ENCODE results near the gene CDH23.

Gene CDH23

DNA sequence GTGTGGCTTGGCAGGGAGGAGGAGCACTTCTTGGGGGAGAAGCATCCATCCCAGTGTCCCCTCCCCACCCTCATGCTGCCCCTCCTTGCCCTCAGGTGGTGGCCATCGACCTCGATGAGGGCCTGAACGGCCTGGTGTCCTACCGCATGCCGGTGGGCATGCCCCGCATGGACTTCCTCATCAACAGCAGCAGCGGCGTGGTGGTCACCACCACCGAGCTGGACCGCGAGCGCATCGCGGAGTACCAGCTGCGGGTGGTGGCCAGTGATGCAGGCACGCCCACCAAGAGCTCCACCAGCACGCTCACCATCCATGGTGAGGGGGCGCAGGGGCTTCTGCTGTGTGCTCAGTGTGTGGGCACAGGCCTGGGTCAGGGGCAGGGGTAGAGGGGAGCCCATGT, 308.1 kb downstream of the CDH23 start:
- no peaks in the 10 kb centered on the region for H3K4me1 ChIP-seq
- no peak for DNase-seq
- peaks cover 0 to 4% of the 10 kb centered on the region in 2 donors for H3K27me3 ChIP-seq
- no peak overlapping the region for H3K4me3 ChIP-seq
- intact Hi-C loops (cut with DNase I; ENCODE audit: low total_unique reads) = loop anchor here (5.0 to 10.0 kb wide), 3 partner anchors 107 to 323 kb away; no protein-coding TSS in a partner anchor
- H3K36me3 ChIP-seq = no peaks in the 10 kb centered on the region
- TF ChIP-seq, protein P1, sequence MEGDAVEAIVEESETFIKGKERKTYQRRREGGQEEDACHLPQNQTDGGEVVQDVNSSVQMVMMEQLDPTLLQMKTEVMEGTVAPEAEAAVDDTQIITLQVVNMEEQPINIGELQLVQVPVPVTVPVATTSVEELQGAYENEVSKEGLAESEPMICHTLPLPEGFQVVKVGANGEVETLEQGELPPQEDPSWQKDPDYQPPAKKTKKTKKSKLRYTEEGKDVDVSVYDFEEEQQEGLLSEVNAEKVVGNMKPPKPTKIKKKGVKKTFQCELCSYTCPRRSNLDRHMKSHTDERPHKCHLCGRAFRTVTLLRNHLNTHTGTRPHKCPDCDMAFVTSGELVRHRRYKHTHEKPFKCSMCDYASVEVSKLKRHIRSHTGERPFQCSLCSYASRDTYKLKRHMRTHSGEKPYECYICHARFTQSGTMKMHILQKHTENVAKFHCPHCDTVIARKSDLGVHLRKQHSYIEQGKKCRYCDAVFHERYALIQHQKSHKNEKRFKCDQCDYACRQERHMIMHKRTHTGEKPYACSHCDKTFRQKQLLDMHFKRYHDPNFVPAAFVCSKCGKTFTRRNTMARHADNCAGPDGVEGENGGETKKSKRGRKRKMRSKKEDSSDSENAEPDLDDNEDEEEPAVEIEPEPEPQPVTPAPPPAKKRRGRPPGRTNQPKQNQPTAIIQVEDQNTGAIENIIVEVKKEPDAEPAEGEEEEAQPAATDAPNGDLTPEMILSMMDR (IDR thresholded peaks at IDR 0.05) = no peak
- H3K27ac ChIP-seq = no peak overlapping the region
- H3K9me3 ChIP-seq = no peaks in the 10 kb centered on the region

- Histone ChIP-seq H3K9me3 (no peaks in the 10 kb centered on the region), H3K27me3 (peaks cover 0 to 4% of the 10 kb centered on the region in 2 donors), H3K27ac (no peak overlapping the region), H3K4me1 (no peaks in the 10 kb centered on the region), H3K36me3 (no peaks in the 10 kb centered on the region), H3K4me3 (no peak overlapping the region)
- no peak for DNase-seq
- TF ChIP-seq, protein P1 (IDR thresholded peaks at IDR 0.05) = no peak
- intact Hi-C loops (cut with DNase I; ENCODE audit: low total_unique reads) = loop anchor here (5.0 to 10.0 kb wide), 2 partner anchors 189 to 323 kb away; no protein-coding TSS in a partner anchor
These were observed 308.9 kb downstream of the CDH23 start for GRCh38 chr10:71705582-71705981.

DNA sequence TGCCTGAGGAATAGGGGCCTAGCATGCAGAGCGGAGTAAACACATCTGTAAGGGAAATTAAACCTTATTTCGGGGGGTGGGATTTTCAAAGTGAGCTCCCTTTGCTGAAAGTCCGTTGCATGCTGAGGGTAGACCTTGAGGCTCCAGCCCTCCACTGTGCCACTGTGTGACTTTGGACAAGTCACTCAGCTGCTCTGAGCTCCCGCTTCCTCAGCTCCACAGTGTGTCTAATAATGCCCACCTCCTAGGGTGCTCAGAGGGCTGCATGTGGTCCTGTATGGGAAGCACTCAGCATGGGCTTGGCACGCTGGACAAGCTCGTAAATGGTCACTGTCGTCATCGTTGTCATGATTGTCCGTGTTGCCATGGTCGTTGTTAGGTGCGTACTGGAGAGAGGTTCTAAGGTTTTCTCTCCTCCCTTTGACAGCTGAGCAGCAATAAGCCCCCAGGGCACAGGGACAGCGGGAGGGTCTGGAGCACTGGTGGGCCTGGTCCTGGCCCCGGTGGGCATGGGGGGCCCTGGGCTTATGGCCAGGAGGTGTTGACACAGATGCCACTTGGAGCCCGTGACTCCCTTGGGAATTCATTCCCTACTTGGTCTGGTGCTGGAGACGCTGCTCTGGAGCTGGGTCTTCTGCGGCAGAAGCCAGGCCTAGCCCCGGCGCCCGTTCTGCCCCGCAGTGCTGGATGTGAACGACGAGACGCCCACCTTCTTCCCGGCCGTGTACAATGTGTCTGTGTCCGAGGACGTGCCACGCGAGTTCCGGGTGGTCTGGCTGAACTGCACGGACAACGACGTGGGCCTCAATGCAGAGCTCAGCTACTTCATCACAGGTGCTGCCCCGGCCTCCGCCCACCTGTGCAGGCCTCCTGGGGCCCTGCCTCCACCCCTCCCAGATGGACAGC, 309.7 kb downstream of the CDH23 start:
- no peaks in the 10 kb centered on the region for H3K36me3 ChIP-seq
- TF ChIP-seq, protein P1 (IDR thresholded peaks at IDR 0.05) = no peak
- no peak overlapping the region for H3K27ac ChIP-seq
- H3K9me3 ChIP-seq = no peaks in the 10 kb centered on the region
- intact Hi-C loops (cut with DNase I; ENCODE audit: low total_unique reads) = loop anchor here (5.0 to 10.0 kb wide), 2 partner anchors 188 to 324 kb away; no protein-coding TSS in a partner anchor
- DNase-seq = no peak
- H3K4me1 ChIP-seq = no peaks in the 10 kb centered on the region
- H3K4me3 ChIP-seq = no peak overlapping the region
- H3K27me3 ChIP-seq = peaks cover 0 to 4% of the 10 kb centered on the region in 2 donors

GRCh38 chr10:71707240-71707789, 310.6 kb downstream of the CDH23 start:
- Histone ChIP-seq H3K4me3 (no peak overlapping the region), H3K27me3 (no peaks in the 10 kb centered on the region), H3K4me1 (no peaks in the 10 kb centered on the region), H3K27ac (no peak overlapping the region), H3K36me3 (no peaks in the 10 kb centered on the region), H3K9me3 (no peaks in the 10 kb centered on the region)
- intact Hi-C loops (cut with DNase I; ENCODE audit: low total_unique reads) = loop anchor here (5.0 to 10.0 kb wide), 2 partner anchors 187 to 325 kb away; no protein-coding TSS in a partner anchor
- no peak for DNase-seq
- TF ChIP-seq, protein P1 (IDR thresholded peaks at IDR 0.05) = no peak

DNA sequence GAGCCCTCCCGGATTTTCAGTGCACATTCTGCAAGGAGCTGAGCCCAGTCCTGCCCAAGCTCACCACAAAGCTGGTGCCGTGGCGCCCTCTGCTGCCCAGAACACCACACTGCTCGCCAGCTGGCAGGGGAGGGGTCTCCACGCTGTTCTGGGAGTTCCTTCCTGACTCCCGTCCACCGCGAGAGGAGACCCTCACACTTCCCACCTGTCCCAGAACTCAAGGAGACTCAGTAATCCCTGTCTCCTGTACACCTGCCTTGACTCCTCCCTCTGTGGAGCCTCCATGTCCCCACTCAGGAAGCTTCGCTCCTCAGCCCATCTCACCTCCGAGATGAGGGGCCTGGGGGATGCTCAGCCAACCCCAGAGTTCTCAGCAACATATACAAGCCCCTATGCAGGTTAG, 311.6 kb downstream of the CDH23 start:
- H3K9me3 ChIP-seq = no peaks in the 10 kb centered on the region
- TF ChIP-seq, protein P1 (IDR thresholded peaks at IDR 0.05) = peak; percentile 63 to 65
- H3K27ac ChIP-seq = no peak overlapping the region
- H3K4me1 ChIP-seq = peaks cover 0 to 8% (median 8%) of the 10 kb centered on the region in 4 donors
- intact Hi-C loops (cut with DNase I; ENCODE audit: low total_unique reads) = loop anchor here (5.0 to 10.0 kb wide), 2 partner anchors 186 to 326 kb away; no protein-coding TSS in a partner anchor
- H3K27me3 ChIP-seq = no peaks in the 10 kb centered on the region
- no peak overlapping the region for H3K4me3 ChIP-seq
- no peak for DNase-seq
- H3K36me3 ChIP-seq = no peaks in the 10 kb centered on the region
